ENCODE measurements around the gene TEAD2. TPM values are rescaled to one million over a fixed set of nuclear protein-coding genes. Genes with fewer than 3 reads are reported as not detected.

TEAD2 gene
- total and polyA plus RNA-seq, 2 of the 13 experiments (the other 11 are each of a cell fraction or from before 2014, with no cell fraction given) = 10.8 to 12.5 TPM

DNA sequence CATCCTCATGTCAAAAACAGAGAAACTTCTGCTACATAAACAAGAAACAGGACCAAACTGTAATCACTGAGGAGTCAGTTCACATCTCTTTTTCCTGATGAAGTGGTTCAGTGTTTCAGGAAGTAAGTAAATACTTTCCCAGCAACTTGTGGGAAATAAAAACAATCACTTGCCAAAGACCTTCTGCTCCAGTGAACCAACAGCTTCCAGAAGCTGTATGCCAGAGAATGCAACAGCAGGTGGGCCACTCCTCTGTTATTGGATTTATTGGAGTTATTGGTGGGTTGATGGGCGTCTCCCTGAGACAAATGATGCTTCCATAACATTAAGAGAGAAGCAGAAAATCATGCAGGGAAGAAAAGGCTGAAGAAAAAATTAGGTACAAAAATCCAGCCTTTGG lies 47.1 kb downstream of the TEAD2 start:
- Histone ChIP-seq H3K27ac (ENCODE audit: extremely low read length, insufficient read depth, low read length) (no peak overlapping the region), H3K9ac (ENCODE audit: insufficient read depth, low read depth, low read length) (no peak overlapping the region), H3K4me1 (ENCODE audit: insufficient read depth, low read length) (no peaks in the 10 kb centered on the region), H3K36me3 (replicated peaks in 1 of 2; ENCODE audit: control insufficient read depth in 1 of 2, insufficient read depth in 2 of 2, low read length in 2 of 2) (no peaks in the 10 kb centered on the region; a peak in 1 of 5 replicates), H2AFZ (ENCODE audit: low read length) (no peak overlapping the region), H3K4me3 (replicated peaks in 1 of 3; ENCODE audit: insufficient read depth in 1 of 3, low read depth in 2 of 3, low read length in 3 of 3) (no peak overlapping the region), H3K4me2 (ENCODE audit: low read depth, low read length) (no peak overlapping the region), H3K79me2 (ENCODE audit: insufficient read depth, low read length) (no peaks in the 10 kb centered on the region), H3K27me3 (ENCODE audit: control insufficient read depth in 1 of 2, insufficient read depth in 2 of 2, low read length in 2 of 2) (0 out of 5 replicates have a peak, but pooled peaks cover 0 to under 1% of the 10 kb centered on the region in 2 experiments), H3K9me3 (ENCODE audit: low read length) (no peaks in the 10 kb centered on the region), H4K20me1 (ENCODE audit: insufficient read depth, low read length) (no peaks in the 10 kb centered on the region)
- ATAC-seq (no peak), FAIRE-seq (no peak), DNase-seq (ENCODE audit: low spot score) (no peak)
- in situ Hi-C loops (cut with HindIII; ENCODE audit: extremely low pct_ligation_motif_present, low pct_unique_long_range_greater_than_20kb) (no loop called here), intact Hi-C loops (cut with micrococcal nuclease; ENCODE audit: unreplicated experiment) (no loop called here)
- BruUV-seq (replicated peaks) = no TSS peak
- 9% methylated on average over 1 of the region's 1 CpG for WGBS (ENCODE audit: low lambda C conversion rate)
- no peak for TF ChIP-seq ZIK1 (CRISPR knock-in tag; IDR thresholded peaks at IDR 0.05; ENCODE audit: borderline replicate concordance, low read depth)
- TF ChIP-seq, protein P1, sequence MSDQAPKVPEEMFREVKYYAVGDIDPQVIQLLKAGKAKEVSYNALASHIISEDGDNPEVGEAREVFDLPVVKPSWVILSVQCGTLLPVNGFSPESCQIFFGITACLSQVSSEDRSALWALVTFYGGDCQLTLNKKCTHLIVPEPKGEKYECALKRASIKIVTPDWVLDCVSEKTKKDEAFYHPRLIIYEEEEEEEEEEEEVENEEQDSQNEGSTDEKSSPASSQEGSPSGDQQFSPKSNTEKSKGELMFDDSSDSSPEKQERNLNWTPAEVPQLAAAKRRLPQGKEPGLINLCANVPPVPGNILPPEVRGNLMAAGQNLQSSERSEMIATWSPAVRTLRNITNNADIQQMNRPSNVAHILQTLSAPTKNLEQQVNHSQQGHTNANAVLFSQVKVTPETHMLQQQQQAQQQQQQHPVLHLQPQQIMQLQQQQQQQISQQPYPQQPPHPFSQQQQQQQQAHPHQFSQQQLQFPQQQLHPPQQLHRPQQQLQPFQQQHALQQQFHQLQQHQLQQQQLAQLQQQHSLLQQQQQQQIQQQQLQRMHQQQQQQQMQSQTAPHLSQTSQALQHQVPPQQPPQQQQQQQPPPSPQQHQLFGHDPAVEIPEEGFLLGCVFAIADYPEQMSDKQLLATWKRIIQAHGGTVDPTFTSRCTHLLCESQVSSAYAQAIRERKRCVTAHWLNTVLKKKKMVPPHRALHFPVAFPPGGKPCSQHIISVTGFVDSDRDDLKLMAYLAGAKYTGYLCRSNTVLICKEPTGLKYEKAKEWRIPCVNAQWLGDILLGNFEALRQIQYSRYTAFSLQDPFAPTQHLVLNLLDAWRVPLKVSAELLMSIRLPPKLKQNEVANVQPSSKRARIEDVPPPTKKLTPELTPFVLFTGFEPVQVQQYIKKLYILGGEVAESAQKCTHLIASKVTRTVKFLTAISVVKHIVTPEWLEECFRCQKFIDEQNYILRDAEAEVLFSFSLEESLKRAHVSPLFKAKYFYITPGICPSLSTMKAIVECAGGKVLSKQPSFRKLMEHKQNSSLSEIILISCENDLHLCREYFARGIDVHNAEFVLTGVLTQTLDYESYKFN (CRISPR knock-in tag; conservative IDR thresholded peaks at IDR 0.05) = no peak
- no peak for TF ChIP-seq MZF1 (CRISPR knock-in tag; IDR thresholded peaks at IDR 0.05; ENCODE audit: borderline replicate concordance)
- TF ChIP-seq ATF7 (IDR thresholded peaks at IDR 0.05) = no peak
- TF ChIP-seq ATF7 (CRISPR knock-in tag; IDR thresholded peaks at IDR 0.05) = no peak
- TF ChIP-seq KMT2A (CRISPR knock-in tag; IDR thresholded peaks at IDR 0.05) = no peak
- TF ChIP-seq KLF16 (CRISPR knock-in tag; IDR thresholded peaks at IDR 0.05) = no peak
- no peak for TF ChIP-seq ZNF891 (CRISPR knock-in tag; IDR thresholded peaks at IDR 0.05)
- no peak for TF ChIP-seq POLR2A (IDR thresholded peaks at IDR 0.05; ENCODE audit: insufficient read depth in 1 of 2, low read depth in 2 of 2, low read length in 2 of 2)
- no peak for TF ChIP-seq SP4 (CRISPR knock-in tag; IDR thresholded peaks at IDR 0.05)
- CTCF ChIA-PET (ENCODE audit: low intra/inter-chr PET ratio, low total read pairs) = no interaction called here
- POLR2A ChIA-PET = no interaction called here

Measured in HepG2 (cell line).